GM18861 (cell line): ENCODE measurements around the gene PALD1.

ENCODE experiments used
- ATAC-seq: cut with Tn5 transposase; IDR thresholded peaks from one replicate; pipeline ENCODE4 v1.9.1; 2021; ENCODE audit not compliant: unreplicated experiment

The PALD1 gene

DNA sequence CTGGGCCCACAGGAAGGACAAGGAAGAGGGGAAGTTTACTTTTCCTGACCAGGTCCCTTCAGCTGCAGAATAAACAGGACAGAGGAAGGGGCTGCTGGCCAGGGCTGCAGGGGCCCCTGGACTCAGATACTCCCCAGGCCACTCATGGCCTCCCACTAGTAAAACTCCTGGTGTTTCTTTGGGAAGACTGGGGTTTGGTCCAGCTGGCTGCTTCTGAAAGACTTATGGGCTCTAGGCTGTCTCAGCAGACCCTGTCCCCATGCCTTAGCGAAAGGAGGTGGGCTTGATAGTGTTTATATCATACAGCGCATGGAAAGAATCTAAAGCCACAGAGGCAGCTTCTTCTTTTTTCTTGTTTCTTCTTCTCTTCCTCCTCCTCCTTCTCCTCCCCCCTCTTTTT, 56.4 kb downstream of the PALD1 start:
- no peak for ATAC-seq

DNA sequence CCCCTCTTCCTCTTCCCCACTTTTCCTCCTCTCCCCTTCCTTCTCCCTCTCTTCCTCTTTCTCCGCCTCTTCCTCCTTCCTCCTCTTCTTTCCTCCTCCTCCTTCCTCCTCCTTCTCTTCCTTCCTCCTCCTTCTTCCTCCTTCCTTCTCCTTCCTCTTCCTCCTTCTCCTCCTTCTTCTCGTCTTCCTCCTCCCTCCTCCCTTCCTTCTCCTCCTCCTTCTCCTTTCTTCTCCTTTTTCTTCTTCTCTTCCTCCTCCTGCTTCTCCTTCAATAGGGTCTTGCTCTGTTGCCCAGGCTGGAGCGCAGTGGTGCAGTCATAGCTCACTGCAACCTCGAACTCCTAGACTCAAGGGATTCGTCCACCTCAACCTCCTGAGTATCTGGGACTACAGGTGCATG, 56.9 kb downstream of the PALD1 start:
- ATAC-seq = no peak

DNA sequence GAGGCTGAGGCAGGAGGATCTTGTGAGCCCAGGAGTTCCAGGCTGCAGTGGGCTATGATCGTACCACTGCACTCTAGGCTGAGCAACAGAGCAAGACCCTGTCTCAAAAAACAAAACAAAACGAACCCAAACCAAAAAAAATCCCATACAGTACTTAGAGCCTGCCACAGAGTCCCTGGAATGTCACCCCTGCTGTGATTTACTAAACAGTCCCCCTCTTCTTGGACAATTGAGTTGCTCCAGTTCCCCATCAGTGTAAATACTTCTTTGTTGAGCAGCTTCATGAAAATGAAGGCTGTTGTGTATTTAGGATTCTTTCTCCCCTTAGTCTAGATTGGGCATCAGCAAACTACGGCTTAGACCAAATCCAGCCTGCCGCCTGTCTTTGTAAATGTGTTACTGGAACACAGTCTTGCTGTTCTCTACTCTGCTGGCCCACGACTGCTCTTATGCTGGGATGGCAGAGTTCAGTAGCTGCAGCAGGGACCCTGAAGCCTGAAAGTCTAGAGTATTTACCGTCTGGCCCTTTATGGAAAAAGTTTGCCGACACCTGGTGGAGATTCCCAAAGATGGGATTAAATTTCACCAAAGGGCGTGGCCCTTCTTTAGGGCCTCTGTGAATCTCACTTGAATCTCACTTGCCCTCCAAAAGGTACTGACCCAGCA, 57.8 kb downstream of the PALD1 start:
- no peak for ATAC-seq

DNA sequence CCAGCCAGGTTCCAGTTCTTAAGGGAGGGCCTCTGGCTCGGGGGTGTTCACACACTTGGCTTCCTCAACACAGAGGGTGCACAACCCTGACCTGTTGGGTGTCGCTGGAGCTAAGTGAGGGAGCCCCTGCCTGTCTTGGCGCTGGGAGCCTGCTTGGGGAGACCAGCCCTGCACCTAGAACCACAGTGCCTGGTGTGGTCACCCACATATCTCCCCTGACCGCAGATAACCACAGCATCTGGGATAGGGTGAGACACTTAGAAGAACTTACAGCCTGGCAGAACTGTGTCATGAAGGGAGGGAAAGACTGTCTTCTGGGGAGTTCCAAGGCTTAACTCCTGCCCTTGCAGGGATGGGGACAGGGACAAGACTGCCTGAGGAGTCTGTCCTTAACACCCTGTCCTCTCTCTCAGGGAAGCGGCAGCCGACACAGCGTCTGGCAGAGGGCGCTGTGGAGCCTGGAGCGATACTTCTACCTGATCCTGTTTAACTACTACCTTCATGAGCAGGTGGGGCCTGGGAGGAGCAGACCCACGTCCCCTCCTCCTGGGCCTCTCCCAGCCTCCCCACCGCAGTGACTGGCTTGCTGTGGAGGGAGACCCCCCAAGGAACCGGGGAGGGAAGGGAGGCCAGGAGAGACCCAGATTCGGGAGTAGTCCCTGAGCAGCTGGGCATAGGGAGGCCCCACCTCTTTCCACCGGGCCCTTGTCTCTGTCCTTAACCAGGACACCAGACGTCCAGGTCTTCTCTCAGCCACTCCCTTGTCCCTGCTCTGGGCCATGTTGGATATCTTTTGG, 59.0 kb downstream of the PALD1 start:
- no peak for ATAC-seq

DNA sequence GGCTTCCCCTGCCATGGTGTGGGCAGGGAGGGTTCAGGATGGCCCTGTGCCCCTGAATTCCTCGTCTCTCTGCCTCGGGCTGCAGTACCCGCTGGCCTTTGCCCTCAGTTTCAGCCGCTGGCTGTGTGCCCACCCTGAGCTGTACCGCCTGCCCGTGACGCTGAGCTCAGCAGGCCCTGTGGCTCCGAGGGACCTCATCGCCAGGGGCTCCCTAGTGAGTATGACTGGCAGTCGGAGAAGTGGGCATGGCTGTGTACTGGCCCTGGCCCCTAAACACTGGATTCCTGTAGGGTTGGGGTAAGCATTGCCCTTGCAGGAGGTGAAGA, 59.6 kb downstream of the PALD1 start:
- no peak for ATAC-seq

DNA sequence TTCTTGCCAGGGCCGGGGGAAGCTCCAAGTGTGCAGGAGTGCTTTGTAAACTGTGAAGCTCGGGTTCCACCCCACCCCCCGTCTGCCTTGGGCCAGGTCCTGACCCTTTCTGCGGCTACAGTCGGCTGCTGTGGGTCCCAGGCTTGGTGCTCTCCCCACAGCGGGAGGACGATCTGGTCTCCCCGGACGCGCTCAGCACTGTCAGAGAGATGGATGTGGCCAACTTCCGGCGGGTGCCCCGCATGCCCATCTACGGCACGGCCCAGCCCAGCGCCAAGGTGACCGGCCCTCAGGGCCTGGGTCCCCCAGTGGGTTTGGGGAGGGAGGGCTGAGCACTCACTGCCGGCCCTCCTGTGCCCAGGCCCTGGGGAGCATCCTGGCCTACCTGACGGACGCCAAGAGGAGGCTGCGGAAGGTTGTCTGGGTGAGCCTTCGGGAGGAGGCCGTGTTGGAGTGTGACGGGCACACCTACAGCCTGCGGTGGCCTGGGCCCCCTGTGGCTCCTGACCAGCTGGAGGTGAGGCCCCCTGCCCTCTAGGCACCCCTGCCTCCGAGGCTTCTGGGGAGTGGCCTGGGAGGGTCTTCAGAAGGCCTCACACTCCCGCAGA, 60.3 kb downstream of the PALD1 start:
- no peak for ATAC-seq

DNA sequence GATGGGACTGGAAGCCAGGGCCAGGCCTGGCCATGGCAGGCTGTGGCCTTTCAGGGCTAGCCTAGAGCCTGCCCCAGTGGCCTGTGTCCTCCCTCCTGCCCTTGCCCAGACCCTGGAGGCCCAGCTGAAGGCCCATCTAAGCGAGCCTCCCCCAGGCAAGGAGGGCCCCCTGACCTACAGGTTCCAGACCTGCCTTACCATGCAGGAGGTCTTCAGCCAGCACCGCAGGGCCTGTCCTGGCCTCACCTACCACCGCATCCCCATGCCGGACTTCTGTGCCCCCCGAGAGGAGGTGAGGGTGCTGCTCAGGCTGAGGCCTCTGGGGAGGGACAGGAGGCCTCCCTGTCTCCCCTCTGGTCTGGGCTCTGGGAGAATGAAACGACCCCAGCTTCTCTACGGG, 60.9 kb downstream of the PALD1 start:
- ATAC-seq = no peak

DNA sequence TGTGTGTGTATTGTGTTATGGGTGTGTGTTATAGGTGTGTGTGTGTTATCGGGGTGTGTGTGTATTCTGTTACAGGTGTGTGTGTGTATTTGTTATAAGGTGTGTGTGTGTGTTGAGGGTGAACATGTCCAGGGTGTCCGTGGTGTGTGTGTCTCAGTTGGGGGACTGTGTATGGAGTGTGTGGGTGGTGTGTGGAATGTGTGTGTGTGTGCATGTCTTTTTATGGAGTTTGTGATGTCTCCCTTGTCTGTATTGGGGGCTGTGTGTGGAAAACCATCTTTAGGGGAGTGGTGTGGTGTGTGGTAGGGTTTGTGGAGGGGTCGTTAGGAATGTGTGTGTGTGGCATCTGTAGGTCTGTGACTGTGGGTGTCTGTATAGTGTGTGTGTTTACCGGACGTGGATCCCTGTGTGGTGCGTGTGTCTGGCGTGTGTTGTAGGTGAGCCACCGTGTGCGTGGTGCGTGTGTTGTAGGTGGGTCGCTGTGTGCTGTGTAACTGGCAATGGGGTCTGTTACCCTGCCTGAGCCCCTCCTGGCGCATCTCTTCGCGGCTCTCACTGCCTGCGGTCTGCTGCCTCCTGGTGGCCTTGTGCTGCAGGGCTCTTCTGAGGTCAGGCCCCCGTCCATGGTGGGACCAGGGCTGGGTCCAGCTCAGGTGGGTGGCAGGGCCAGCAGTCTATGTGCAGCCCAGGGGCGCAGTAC, 61.7 kb downstream of the PALD1 start:
- no peak for ATAC-seq

DNA sequence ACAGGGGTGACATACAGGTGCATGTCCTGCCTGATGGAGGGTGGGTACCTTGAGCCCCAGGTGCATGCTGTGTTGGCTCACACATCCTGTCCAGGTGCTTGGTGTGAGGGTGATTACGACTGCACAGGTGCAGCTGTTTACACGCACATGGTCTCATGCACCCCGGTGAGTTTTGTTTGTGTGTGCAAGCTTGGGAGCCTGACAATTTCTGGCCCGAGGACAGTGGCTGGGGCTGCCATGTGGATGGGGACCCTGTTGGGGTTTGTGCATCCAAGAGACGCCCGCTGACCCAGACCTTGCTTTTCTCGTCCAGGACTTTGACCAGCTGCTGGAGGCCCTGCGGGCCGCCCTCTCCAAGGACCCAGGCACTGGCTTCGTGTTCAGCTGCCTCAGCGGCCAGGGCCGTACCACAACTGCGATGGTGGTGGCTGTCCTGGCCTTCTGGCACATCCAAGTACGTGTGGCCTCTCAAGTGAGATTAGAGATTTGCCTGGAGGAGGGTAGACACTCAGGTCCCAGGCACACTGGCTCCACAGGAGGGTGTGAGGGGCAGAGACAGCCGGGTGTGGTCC, 62.3 kb downstream of the PALD1 start:
- ATAC-seq = no peak

DNA sequence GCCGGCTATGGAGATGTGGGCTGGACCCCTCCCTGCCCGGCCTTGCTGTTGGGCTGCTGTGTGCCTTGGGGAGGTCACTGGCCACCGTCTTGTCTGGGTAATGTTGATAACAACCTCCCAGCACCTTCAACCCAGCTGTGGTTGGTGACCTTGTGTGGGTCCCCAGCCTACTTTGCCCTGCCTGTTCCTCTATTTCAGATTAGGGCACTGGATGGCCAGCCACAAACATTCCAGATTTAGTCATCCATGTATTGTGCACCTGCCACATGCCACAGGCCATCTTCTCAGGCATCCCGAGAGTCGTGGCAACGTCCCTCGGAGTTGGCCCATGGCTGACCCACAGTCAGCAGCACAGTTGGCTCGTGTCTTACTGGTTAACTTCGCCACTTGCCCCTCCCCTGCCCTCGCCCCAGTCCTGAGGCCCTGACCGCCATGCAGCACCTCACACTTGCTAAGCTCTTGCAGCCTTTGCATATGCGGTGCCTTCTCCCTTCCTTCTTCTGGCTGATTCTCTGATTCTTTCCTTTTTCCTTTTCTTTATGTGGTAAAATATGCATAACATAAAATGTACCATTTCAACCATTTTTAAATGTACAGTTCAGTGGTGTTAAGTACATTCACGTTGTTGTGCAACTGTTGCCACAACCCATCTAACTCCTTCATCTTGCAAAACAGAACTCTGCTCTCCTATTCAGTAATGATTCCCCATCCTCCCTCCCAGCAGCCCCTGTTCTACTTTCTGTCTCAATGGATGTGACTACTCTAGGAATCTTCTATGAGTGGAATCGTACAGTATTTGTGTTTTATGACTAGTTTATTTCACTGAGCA, 63.4 kb downstream of the PALD1 start:
- no peak for ATAC-seq

DNA sequence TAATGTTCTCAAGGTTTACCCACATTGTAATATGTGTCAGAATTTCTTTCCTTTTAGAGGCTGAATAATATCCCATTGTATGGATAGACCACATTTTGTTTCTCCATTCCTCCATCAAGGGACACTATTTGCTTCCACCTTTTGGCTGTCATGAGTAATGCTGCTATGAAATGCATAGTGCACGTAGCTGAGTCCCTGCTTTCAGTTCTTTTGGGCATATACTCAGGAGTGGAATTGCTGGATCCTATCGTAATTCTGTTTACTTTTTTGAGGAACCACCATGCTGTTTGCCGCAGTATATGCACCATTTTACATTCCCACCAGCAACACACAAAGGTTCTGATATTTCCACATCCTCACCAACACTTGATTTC, 64.0 kb downstream of the PALD1 start:
- no peak for ATAC-seq

DNA sequence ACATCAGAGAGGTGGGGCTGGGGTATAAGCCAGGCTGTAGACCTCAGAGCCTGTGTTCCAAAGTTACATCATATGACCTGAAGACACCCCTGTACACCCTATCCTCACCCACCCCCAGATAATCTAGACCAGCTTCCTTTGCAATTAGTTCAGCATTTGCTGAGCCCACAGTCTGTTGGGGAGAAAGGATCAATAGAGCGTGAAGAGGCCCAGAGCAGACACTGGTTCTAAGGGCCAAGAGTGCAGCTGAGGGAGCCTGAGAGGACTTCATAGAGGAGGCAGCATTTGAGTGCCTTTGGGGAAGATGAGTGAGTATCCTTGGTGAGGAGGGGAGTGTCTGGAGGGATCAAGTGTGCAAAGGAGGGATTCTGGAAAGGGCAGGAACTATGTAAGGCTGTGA, 65.3 kb downstream of the PALD1 start:
- ATAC-seq = no peak

DNA sequence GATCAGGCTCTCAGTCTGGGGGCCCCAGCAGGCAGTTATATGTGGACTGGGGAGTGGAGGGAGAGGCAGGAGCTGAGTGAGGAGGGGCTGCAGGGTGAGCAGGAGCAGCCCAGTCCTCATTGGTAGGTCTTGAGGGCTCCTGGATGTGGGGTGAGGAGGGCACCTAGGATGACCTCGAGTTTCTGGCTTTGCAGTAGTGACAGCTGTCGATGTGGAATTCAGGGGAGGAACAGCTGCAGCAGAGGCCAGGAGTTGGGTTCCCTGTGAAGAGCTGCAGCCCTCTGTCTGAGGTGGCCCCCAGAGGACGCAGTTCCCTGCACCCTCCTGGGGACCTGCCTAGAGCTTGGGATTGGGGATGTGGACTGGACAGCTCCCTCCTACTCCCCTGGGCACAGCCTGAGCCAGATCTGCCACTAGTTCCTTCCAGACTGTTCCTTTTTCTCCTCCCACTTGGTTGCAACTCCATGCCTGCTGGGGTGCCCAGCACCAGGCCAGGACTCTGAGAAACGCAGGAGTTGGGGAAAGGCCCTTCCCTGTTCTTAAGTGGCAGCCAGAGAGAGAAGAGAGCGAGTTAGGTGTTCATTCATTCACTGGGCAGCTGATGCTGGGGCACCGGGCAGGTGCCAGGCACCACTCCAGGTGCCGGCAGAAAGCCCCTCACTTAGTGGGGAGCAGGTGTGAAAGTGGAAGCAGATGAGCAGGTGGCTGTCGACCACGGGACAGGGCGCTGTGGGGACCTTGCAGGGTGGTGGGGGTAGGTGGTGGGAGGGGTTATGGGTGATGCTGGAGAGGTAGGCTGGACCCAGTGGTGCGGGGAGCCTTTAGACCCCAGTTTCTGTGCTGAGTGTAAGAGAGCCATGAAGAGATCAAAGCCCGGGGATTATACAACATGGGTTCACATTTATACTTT, 66.1 kb downstream of the PALD1 start:
- ATAC-seq = no peak

DNA sequence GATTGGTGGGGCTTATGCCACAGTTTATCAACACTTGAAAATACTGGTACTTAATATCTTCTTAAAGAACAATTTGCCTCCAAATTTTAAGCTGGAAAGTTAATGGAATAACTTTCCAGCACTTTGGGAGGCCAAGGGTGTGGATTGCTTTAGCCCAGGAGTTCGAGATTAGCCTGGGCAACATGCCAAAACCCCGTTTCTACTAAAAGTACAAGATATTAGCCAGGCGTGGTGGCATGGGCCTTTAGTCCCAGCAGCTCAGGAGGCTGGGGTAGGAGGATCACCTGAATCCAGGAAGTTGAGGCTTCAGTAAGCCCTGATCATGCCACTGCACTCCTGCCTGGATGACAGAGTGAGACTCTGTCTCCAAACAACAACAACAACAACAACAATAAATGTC, 68.0 kb downstream of the PALD1 start:
- no peak for ATAC-seq

DNA sequence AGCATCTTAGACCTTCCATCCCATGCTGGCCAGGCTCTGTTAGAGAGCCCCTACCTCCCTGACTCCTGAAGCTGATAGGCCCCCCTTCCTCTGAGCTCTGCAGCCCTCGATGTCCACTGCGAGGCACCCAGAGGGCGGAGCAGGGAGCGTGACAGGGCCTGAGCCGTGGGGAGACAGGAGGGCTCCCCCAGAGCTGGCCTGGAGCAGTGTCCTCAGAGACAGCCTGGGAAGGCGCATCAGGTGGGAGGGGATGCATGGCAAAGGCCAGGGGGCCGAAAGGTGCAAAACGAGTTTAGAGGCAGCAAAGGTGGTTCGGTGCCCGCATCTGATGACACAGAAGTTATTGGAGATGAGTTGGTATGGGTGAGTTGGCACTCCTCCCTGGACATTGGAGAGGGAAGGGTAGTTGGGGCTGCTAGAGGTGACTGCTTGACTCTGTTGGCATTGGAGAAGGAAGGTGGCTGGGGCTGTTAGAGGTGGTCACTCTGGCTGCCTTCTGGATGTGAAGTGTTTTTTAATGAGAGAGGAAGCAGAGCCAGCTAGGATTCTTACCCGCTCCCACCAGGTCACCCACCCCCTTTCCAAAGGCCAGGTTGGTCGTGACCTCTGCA, 70.9 kb downstream of the PALD1 start:
- no peak for ATAC-seq

DNA sequence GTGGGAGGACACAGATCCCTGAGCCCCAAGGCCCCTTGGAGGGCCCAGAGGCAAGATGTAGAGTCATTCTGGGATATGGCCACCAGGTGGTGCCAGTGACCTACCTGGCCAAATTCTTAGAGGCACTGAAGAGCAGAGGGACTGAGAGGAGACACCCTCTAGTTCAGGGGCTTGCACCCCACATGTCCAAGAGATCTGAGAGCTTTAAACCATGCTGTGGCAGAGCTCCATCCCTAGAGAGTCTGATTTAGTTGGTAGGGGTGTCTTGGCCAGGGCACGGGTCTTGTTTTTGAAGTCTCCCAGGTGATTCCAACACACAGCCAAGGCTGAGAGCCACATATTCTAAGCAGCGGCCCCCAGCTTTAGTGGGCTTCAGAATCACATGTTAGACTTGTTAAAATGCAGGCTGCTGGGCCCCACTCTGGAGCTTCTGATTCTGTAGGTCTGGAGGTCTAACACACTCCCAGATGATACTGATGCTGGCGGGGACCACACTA, 71.4 kb downstream of the PALD1 start:
- peak; percentile 45 for ATAC-seq

DNA sequence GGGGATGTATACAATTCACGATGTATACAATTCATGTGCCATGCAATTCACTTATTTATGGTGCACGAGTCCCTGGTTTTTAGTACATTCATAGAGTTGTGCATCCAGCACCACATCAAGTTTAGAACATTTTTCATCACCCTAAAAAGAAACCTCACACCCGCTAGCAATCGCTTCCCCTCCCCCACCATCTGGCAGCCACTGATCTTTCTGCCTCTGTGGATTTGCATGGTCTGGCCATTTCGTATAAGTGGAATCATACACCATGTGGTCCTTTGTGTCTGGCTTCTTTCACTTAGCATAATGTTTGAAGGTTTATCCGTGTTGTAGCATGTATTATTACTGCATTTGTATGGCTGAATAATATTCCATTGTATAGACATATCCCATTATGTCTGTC, 71.9 kb downstream of the PALD1 start:
- no peak for ATAC-seq

DNA sequence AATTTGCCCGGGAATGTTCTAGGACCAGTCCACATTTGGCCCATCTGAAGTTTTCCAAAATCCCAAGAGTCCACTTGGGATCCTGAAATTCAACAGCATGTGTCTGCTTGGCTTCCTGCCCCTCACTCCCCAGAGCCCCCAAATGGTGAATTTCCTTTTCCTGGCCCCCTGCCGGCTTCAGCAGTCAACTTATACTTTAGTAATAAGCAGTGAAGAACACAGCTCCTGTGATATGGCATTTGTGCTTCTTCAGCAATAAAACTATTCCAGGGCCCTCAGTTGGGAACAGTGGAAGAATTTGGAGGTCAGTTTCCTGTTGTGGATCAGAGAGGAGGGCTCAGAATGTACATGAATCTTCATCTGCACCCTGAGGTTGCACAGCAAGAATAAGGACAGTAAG, 72.9 kb downstream of the PALD1 start:
- no peak for ATAC-seq

DNA sequence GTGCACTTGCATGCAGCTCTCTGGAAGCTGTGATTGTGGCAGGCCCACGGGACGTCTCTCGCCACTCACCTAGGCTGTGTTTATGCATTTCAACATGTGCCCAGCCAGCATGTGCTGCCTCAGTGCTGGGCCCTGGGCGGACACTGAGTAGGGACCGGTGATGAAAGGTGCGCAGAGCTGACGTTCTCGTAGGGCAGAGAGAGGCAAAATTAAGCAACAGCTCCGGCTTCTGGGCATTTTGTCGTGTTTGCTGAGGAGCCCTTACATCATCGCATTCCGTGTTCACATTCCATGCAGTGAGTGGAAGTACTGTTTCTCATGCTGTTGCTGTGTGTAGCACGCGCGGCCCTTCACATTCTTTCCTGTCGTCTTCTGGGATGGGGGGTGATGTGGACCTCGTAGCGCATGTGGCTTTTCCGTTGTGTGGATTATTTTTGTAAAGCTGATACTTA, 73.4 kb downstream of the PALD1 start:
- no peak for ATAC-seq
